ENCODE measurements around the gene ARHGAP15. TPM values are rescaled to one million over a fixed set of nuclear protein-coding genes. Genes with fewer than 3 reads are reported as not detected.

The ARHGAP15 gene
- polyA plus RNA-seq, 1 donor from 2014 or later = 0.30 TPM

DNA sequence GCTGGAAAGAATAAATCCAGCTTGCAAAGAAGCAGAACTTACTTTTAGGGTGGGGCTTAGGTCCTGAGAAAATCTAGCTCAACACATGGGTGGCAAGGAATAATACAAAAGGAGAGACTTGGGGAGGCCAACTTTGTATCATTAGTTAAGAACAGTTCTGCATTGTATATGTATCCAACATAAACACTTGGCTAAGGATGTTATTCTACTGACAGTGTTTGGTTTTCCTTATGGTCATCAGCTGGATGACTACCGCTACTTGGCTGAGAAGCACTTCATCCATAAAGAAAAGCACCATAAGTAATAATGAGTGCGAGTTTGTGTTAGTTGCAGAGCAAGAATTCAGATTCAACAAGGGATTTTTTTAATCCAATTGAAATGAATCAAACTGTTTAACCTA lies 614.9 kb downstream of the ARHGAP15 start:
- Histone ChIP-seq H3F3A (ENCODE audit: insufficient read depth, low read length, poor library complexity, severe bottlenecking) (no peaks in the 10 kb centered on the region), H3K27me3 (ENCODE audit: insufficient read depth, low read depth, low read length) (no peaks in the 10 kb centered on the region), H3K4me3 (ENCODE audit: low read length) (no peak overlapping the region), H3K36me3 (ENCODE audit: insufficient read depth, low read length) (no peaks in the 10 kb centered on the region), H3K27ac (ENCODE audit: low read length) (no peak overlapping the region), H2AFZ (ENCODE audit: low read depth, low read length) (no peak overlapping the region), H3K9ac (ENCODE audit: low read length) (no peak overlapping the region), H3K9me3 (ENCODE audit: low read length) (peaks cover 4% of the 10 kb centered on the region), H4K20me1 (ENCODE audit: insufficient read depth) (no peaks in the 10 kb centered on the region), H3K9me2 (ENCODE audit: insufficient read depth, low read length) (no peaks in the 10 kb centered on the region), H3K4me2 (ENCODE audit: low read length) (no peak overlapping the region), H3K79me2 (replicated peaks; ENCODE audit: insufficient read depth, low read length) (no peaks in the 10 kb centered on the region)
- TF ChIP-seq EZH2 (IDR thresholded peaks at IDR 0.05; ENCODE audit: borderline replicate concordance, insufficient read depth, low read length, poor library complexity, severe bottlenecking) = no peak
- TF ChIP-seq TAF1 (IDR thresholded peaks at IDR 0.05; ENCODE audit: low read depth) = no peak
- TF ChIP-seq, protein P1, sequence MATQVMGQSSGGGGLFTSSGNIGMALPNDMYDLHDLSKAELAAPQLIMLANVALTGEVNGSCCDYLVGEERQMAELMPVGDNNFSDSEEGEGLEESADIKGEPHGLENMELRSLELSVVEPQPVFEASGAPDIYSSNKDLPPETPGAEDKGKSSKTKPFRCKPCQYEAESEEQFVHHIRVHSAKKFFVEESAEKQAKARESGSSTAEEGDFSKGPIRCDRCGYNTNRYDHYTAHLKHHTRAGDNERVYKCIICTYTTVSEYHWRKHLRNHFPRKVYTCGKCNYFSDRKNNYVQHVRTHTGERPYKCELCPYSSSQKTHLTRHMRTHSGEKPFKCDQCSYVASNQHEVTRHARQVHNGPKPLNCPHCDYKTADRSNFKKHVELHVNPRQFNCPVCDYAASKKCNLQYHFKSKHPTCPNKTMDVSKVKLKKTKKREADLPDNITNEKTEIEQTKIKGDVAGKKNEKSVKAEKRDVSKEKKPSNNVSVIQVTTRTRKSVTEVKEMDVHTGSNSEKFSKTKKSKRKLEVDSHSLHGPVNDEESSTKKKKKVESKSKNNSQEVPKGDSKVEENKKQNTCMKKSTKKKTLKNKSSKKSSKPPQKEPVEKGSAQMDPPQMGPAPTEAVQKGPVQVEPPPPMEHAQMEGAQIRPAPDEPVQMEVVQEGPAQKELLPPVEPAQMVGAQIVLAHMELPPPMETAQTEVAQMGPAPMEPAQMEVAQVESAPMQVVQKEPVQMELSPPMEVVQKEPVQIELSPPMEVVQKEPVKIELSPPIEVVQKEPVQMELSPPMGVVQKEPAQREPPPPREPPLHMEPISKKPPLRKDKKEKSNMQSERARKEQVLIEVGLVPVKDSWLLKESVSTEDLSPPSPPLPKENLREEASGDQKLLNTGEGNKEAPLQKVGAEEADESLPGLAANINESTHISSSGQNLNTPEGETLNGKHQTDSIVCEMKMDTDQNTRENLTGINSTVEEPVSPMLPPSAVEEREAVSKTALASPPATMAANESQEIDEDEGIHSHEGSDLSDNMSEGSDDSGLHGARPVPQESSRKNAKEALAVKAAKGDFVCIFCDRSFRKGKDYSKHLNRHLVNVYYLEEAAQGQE (IDR thresholded peaks at IDR 0.05; ENCODE audit: borderline replicate concordance) = no peak
- TF ChIP-seq POLR2AphosphoS5 (IDR thresholded peaks at IDR 0.05) = no peak

DNA sequence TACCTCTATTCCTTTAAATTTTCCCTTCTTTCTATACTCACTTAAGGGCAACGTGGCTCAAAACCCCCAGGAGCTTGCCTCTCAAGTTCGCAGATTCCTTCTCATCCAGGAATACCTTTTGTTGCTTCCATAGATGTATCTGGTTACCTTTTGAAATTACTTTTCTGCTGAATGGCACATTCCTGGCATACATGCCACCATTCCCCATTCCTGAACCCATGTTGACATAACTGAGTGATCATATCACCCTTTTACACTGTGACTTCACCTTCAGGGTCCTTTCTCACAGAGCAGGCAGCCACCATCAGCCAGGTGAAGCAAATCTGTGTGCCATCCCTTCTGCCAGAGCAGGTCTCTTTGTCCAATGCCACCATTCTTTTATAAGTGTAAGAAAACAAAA lies 615.8 kb downstream of the ARHGAP15 start:
- Histone ChIP-seq H4K20me1 (ENCODE audit: insufficient read depth) (no peaks in the 10 kb centered on the region), H3K27me3 (ENCODE audit: insufficient read depth, low read depth, low read length) (no peaks in the 10 kb centered on the region), H3K27ac (ENCODE audit: low read length) (no peak overlapping the region), H3K4me2 (ENCODE audit: low read length) (no peak overlapping the region), H2AFZ (ENCODE audit: low read depth, low read length) (no peak overlapping the region), H3K9me2 (ENCODE audit: insufficient read depth, low read length) (no peaks in the 10 kb centered on the region), H3K9me3 (ENCODE audit: low read length) (peaks cover 4% of the 10 kb centered on the region), H3K4me3 (ENCODE audit: low read length) (no peak overlapping the region), H3K9ac (ENCODE audit: low read length) (no peak overlapping the region), H3K36me3 (ENCODE audit: insufficient read depth, low read length) (no peaks in the 10 kb centered on the region), H3F3A (ENCODE audit: insufficient read depth, low read length, poor library complexity, severe bottlenecking) (no peaks in the 10 kb centered on the region), H3K79me2 (replicated peaks; ENCODE audit: insufficient read depth, low read length) (no peaks in the 10 kb centered on the region)
- TF ChIP-seq, protein P1 (IDR thresholded peaks at IDR 0.05; ENCODE audit: borderline replicate concordance) = no peak
- TF ChIP-seq EP300 (conservative IDR thresholded peaks at IDR 0.05; ENCODE audit: poor library complexity, severe bottlenecking) (no peak), RAD21 (conservative IDR thresholded peaks at IDR 0.05) (no peak)

DNA sequence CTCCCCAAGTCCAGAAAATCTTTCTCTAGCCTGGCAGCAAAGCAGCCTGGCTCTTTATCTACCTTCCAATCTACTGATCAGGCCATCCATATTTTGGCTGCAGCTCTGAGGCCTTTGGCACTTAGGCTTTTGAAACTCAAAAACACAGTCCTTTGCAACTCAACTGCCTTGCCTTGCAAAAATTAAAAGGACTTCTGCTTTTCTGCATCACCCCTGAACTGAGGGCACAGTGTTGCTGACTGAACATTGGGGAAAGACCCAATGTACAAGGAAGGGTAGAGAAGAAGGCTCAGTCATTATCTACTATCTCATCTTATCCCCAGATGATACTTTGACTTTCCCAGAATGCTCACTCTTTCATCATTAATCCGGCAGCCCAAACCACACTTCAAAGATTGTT lies 625.5 kb downstream of the ARHGAP15 start:
- Histone ChIP-seq H3F3A (ENCODE audit: insufficient read depth, low read length, poor library complexity, severe bottlenecking) (no peaks in the 10 kb centered on the region), H3K9me2 (ENCODE audit: insufficient read depth, low read length) (no peaks in the 10 kb centered on the region), H3K27ac (ENCODE audit: low read length) (no peak overlapping the region), H3K79me2 (replicated peaks; ENCODE audit: insufficient read depth, low read length) (no peaks in the 10 kb centered on the region), H3K9me3 (ENCODE audit: low read length) (no peaks in the 10 kb centered on the region), H2AFZ (ENCODE audit: low read depth, low read length) (no peak overlapping the region), H3K27me3 (ENCODE audit: insufficient read depth, low read depth, low read length) (no peaks in the 10 kb centered on the region), H3K4me2 (ENCODE audit: low read length) (no peak overlapping the region), H3K4me3 (ENCODE audit: low read length) (no peak overlapping the region), H3K36me3 (ENCODE audit: insufficient read depth, low read length) (no peaks in the 10 kb centered on the region), H4K20me1 (ENCODE audit: insufficient read depth) (no peaks in the 10 kb centered on the region), H3K9ac (ENCODE audit: low read length) (no peak overlapping the region)
- no peak for TF ChIP-seq SMC3 (conservative IDR thresholded peaks at IDR 0.05; ENCODE audit: poor library complexity)
- no peak for TF ChIP-seq EZH2 (IDR thresholded peaks at IDR 0.05; ENCODE audit: borderline replicate concordance, insufficient read depth, low read length, poor library complexity, severe bottlenecking)
- TF ChIP-seq, protein P1 (IDR thresholded peaks at IDR 0.05; ENCODE audit: borderline replicate concordance) = no peak
